ENCODE measurements around the gene PEX16. TPM values are rescaled to one million over a fixed set of nuclear protein-coding genes. Genes with fewer than 3 reads are reported as not detected.

The PEX16 gene
- total and polyA plus RNA-seq, 9 of the 15 experiments (the other 6 are each of a cell fraction or from before 2014, with no cell fraction given): 1.5 to 43.9 (median 14.6) TPM

DNA sequence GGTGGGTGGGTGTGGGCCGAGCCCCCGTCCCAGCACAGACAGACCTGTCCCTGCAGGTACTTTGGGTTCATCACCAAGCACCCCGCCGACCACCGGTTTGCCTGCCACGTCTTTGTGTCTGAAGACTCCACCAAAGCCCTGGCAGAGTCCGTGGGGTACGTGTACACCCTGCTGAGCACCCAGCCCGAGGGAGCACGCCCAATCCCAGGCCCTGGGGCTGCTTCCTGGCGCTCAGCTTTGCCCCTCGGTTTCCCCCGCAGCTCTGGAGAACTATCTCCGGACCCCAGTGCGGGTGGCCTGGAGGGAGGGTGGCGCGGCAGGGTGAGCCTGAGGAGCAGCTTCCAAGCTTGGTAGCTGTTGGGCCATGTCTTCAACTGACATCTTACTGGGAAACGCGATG is 12.6 kb downstream of the PEX16 start:
- no peak for FAIRE-seq
- WGBS (ENCODE audit: insufficient coverage, low coverage, missing lambda C conversion rate): 89% methylated on average over 15 of the region's 19 CpGs
- DNase-seq (ENCODE audit: extremely low read depth in 1 of 4, low spot score in 3 of 4): no peak
- in situ Hi-C loops (cut with MboI) (no loop called here), intact Hi-C loops (cut with micrococcal nuclease) (no loop called here)
- Histone ChIP-seq H3K79me2 (ENCODE audit: control insufficient read depth, insufficient read depth, low read length) (no peaks in the 10 kb centered on the region), H3K4me2 (ENCODE audit: insufficient read depth, low read length) (no peak overlapping the region), H3K9ac (ENCODE audit: insufficient read depth in 1 of 2, low read depth in 2 of 2, low read length in 2 of 2) (peak overlapping the region in 1 of 2 experiments; percentile 73; a peak in 2 of 4 replicates), H3K27ac (ENCODE audit: extremely low read depth, low read depth, low read length) (no peak overlapping the region), H4K20me1 (replicated peaks; ENCODE audit: control insufficient read depth, insufficient read depth, low read length) (0 out of 2 replicates have a peak, but pooled peaks cover 3% of the 10 kb centered on the region), H3K4me3 (no peak overlapping the region), H3K36me3 (ENCODE audit: control insufficient read depth, insufficient read depth, low read length) (peaks cover 8% of the 10 kb centered on the region; the same call in 1 of the 3 replicates), H2AFZ (ENCODE audit: low read depth, low read length) (no peak overlapping the region), H3K27me3 (ENCODE audit: control insufficient read depth in 2 of 2, insufficient read depth in 2 of 2, low read length in 2 of 2) (no peaks in the 10 kb centered on the region), H3K9me3 (replicated peaks; ENCODE audit: control insufficient read depth, insufficient read depth, low read depth, low read length) (no peaks in the 10 kb centered on the region), H3K9me1 (ENCODE audit: control insufficient read depth, insufficient read depth, low read length) (peaks cover 6% of the 10 kb centered on the region), H3K4me1 (replicated peaks in 1 of 2; ENCODE audit: control insufficient read depth in 2 of 2, insufficient read depth in 2 of 2, low read length in 2 of 2) (peaks cover 8 to 79% of the 10 kb centered on the region in 2 experiments; a peak in 4 of 5 replicates)
- ChIA-PET POLR2A (no interaction called here), CTCF (ENCODE audit: low intra/inter-chr PET ratio) (no interaction called here)
- no peak for ATAC-seq
- TF ChIP-seq RAD51 (IDR thresholded peaks at IDR 0.05; ENCODE audit: borderline replicate concordance, low read depth): no peak
- peak; percentile 51; the same call in 1 of the 2 replicates for TF ChIP-seq POLR2G (IDR thresholded peaks at IDR 0.05; ENCODE audit: low read depth, low read length)
- BruUV-seq (replicated peaks): no TSS peak

- peak; percentile 70 for FAIRE-seq
- Histone ChIP-seq H2AFZ (ENCODE audit: low read depth, low read length) (no peak overlapping the region), H3K9ac (ENCODE audit: insufficient read depth in 1 of 2, low read depth in 2 of 2, low read length in 2 of 2) (peak overlapping the region in 1 of 2 experiments; percentile 68; a peak in 2 of 4 replicates), H3K4me2 (ENCODE audit: insufficient read depth, low read length) (peak overlapping the region; percentile 30; the same call in 1 of the 2 replicates), H3K27ac (ENCODE audit: extremely low read depth, low read depth, low read length) (no peak overlapping the region; the same call in 2 of the 3 replicates), H3K27me3 (ENCODE audit: control insufficient read depth in 2 of 2, insufficient read depth in 2 of 2, low read length in 2 of 2) (no peaks in the 10 kb centered on the region), H3K9me1 (ENCODE audit: control insufficient read depth, insufficient read depth, low read length) (peaks cover 5% of the 10 kb centered on the region), H3K9me3 (replicated peaks; ENCODE audit: control insufficient read depth, insufficient read depth, low read depth, low read length) (no peaks in the 10 kb centered on the region), H4K20me1 (replicated peaks; ENCODE audit: control insufficient read depth, insufficient read depth, low read length) (0 out of 2 replicates have a peak, but pooled peaks cover 3% of the 10 kb centered on the region), H3K79me2 (ENCODE audit: control insufficient read depth, insufficient read depth, low read length) (no peaks in the 10 kb centered on the region), H3K4me1 (replicated peaks in 1 of 2; ENCODE audit: control insufficient read depth in 2 of 2, insufficient read depth in 2 of 2, low read length in 2 of 2) (peaks cover 10 to 83% of the 10 kb centered on the region in 2 experiments), H3K4me3 (no peak overlapping the region), H3K36me3 (ENCODE audit: control insufficient read depth, insufficient read depth, low read length) (peaks cover 3% of the 10 kb centered on the region; the same call in 1 of the 3 replicates)
- in situ Hi-C loops (cut with MboI) (no loop called here), intact Hi-C loops (cut with micrococcal nuclease) (no loop called here)
- ChIA-PET CTCF (ENCODE audit: low intra/inter-chr PET ratio) (no interaction called here), POLR2A (no interaction called here)
- peak; percentile 41 to 83 (median 53) for DNase-seq (ENCODE audit: extremely low read depth in 1 of 4, low spot score in 3 of 4)
- ATAC-seq: peak; percentile 33
- 17% methylated on average over 15 of the region's 15 CpGs for WGBS (ENCODE audit: insufficient coverage, low coverage, missing lambda C conversion rate)
- no TSS peak for BruUV-seq (replicated peaks)
- no peak for TF ChIP-seq SRF (CRISPR knock-in tag; IDR thresholded peaks at IDR 0.05)
- TF ChIP-seq ZNF239 (CRISPR knock-in tag; IDR thresholded peaks at IDR 0.05): no peak
- TF ChIP-seq MEIS2 (IDR thresholded peaks at IDR 0.05; ENCODE audit: partially characterized antibody): peak; percentile 41
- no peak for TF ChIP-seq MLLT1 (IDR thresholded peaks at IDR 0.05)
- TF ChIP-seq TFAP4 (CRISPR knock-in tag; IDR thresholded peaks at IDR 0.05; ENCODE audit: borderline replicate concordance): peak; percentile 95
- no peak for TF ChIP-seq SMAD3 (CRISPR knock-in tag; conservative IDR thresholded peaks at IDR 0.05)
- no peak for TF ChIP-seq ZFP91 (CRISPR knock-in tag; IDR thresholded peaks at IDR 0.05)
- TF ChIP-seq U2AF2 (optimal IDR thresholded peaks at IDR 0.05; ENCODE audit: low read depth, low read length): no peak
Observed at GRCh38 chr11:45904309-45904915, 13.3 kb downstream of the PEX16 start.

All from K562 (cell line).